Nephron (organoid): ENCODE data around the gene ZFAND5.

Experiments used
- H3K27ac Mint-ChIP-seq, 3 experiments: 2 replicates each; pipeline ENCODE4 v1.8.0; 2020; ENCODE audit warnings: mixed read lengths in 3 of 3, mild to moderate bottlenecking in 2 of 3, moderate library complexity in 1 of 3
- H3K27me3 Mint-ChIP-seq: 2 replicates; pipeline ENCODE4 v1.8.0; 2021; ENCODE audit warnings: low read depth, mild to moderate bottlenecking, moderate library complexity, mixed read lengths
- H3K36me3 Mint-ChIP-seq: 2 replicates; pipeline ENCODE4 v1.8.0; 2020; ENCODE audit warnings: low read depth, mixed read lengths
- H3K4me1 Mint-ChIP-seq: 2 replicates; pipeline ENCODE4 v1.8.0; 2020; ENCODE audit warnings: mixed read lengths
- H3K4me3 Mint-ChIP-seq, 3 experiments: 2 replicates each; pipeline ENCODE4 v1.8.0; 2020; ENCODE audit warnings: mild to moderate bottlenecking in 3 of 3, mixed read lengths in 3 of 3, moderate library complexity in 2 of 3
- H3K9me3 Mint-ChIP-seq: 2 replicates; pipeline ENCODE4 v1.8.0; 2020; ENCODE audit warnings: mixed read lengths
- CTCF ChIP-seq, 3 experiments: fragments of 200-600 bp; sonication (generic); IDR thresholded peaks; one replicate each; pipeline ENCODE4 v1.5.0; 2021; ENCODE audit warnings: antibody characterized with exemption in 3 of 3; ENCODE audit not compliant: unreplicated experiment in 3 of 3

Gene ZFAND5

GRCh38 chr9:72346333-72346732, 18.7 kb downstream of the ZFAND5 start:
- H3K27me3 Mint-ChIP-seq, result no peaks in the 10 kb centered on the region
- H3K9me3 Mint-ChIP-seq, result no peaks in the 10 kb centered on the region
- no peaks in the 10 kb centered on the region for H3K4me1 Mint-ChIP-seq
- H3K4me3 Mint-ChIP-seq, result no peak overlapping the region
- H3K27ac Mint-ChIP-seq, result no peak overlapping the region
- TF ChIP-seq CTCF (IDR thresholded peaks at IDR 0.05; ENCODE audit: unreplicated experiment in 3 of 3), result no peak
- H3K36me3 Mint-ChIP-seq, result no peaks in the 10 kb centered on the region

GRCh38 chr9:72338631-72339030, 26.4 kb downstream of the ZFAND5 start:
- Mint-ChIP-seq H3K4me1 (peaks cover 2% of the 10 kb centered on the region), H3K4me3 (no peak overlapping the region), H3K36me3 (no peaks in the 10 kb centered on the region), H3K27me3 (no peaks in the 10 kb centered on the region), H3K27ac (no peak overlapping the region), H3K9me3 (no peaks in the 10 kb centered on the region)
- no peak for TF ChIP-seq CTCF (IDR thresholded peaks at IDR 0.05; ENCODE audit: unreplicated experiment in 3 of 3)

GRCh38 chr9:72337286-72337685, 27.7 kb downstream of the ZFAND5 start:
- no peak for TF ChIP-seq CTCF (IDR thresholded peaks at IDR 0.05; ENCODE audit: unreplicated experiment in 3 of 3)
- Mint-ChIP-seq H3K4me3 (no peak overlapping the region), H3K27me3 (no peaks in the 10 kb centered on the region), H3K4me1 (peaks cover 12% of the 10 kb centered on the region), H3K27ac (no peak overlapping the region), H3K9me3 (no peaks in the 10 kb centered on the region), H3K36me3 (no peaks in the 10 kb centered on the region)

- Mint-ChIP-seq H3K27ac (no peak overlapping the region), H3K36me3 (no peaks in the 10 kb centered on the region), H3K4me1 (peaks cover 12% of the 10 kb centered on the region), H3K9me3 (no peaks in the 10 kb centered on the region), H3K4me3 (no peak overlapping the region), H3K27me3 (no peaks in the 10 kb centered on the region)
- TF ChIP-seq CTCF (IDR thresholded peaks at IDR 0.05; ENCODE audit: unreplicated experiment in 3 of 3), result no peak
These were observed 30.2 kb downstream of the ZFAND5 start for GRCh38 chr9:72334658-72335337.

- peak overlapping the region in 1 of 3 experiments; percentile 81 for H3K27ac Mint-ChIP-seq
- no peaks in the 10 kb centered on the region for H3K9me3 Mint-ChIP-seq
- H3K4me3 Mint-ChIP-seq, result no peak overlapping the region
- H3K27me3 Mint-ChIP-seq, result no peaks in the 10 kb centered on the region
- H3K4me1 Mint-ChIP-seq, result peaks cover 12% of the 10 kb centered on the region
- no peak for TF ChIP-seq CTCF (IDR thresholded peaks at IDR 0.05; ENCODE audit: unreplicated experiment in 3 of 3)
- no peaks in the 10 kb centered on the region for H3K36me3 Mint-ChIP-seq
These were observed 31.3 kb downstream of the ZFAND5 start for GRCh38 chr9:72333709-72334108.

- H3K4me1 Mint-ChIP-seq, result peaks cover 12% of the 10 kb centered on the region
- no peaks in the 10 kb centered on the region for H3K36me3 Mint-ChIP-seq
- no peak for TF ChIP-seq CTCF (IDR thresholded peaks at IDR 0.05; ENCODE audit: unreplicated experiment in 3 of 3)
- H3K9me3 Mint-ChIP-seq, result no peaks in the 10 kb centered on the region
- no peaks in the 10 kb centered on the region for H3K27me3 Mint-ChIP-seq
- H3K4me3 Mint-ChIP-seq, result no peak overlapping the region
- H3K27ac Mint-ChIP-seq, result peak overlapping the region in 1 of 3 experiments; percentile 81
These were observed 31.8 kb downstream of the ZFAND5 start for GRCh38 chr9:72333197-72333596.
